DND-41 (cell line): ENCODE data around the gene ROCK2.

Source experiments
- EZH2 ChIP-seq: IDR thresholded peaks from 3 replicates; pipeline ENCODE4 v1.6.1; 2012; ENCODE audit warnings: borderline replicate concordance, low read depth, mild to moderate bottlenecking, moderate library complexity, low read length, inconsistent platforms; ENCODE audit not compliant: severe bottlenecking
- TF ChIP-seq, protein P1 (sequence below): IDR thresholded peaks from 2 replicates; pipeline ENCODE4 v1.5.1; 2012; ENCODE audit warnings: borderline replicate concordance, low read length, moderate library complexity, mild to moderate bottlenecking; ENCODE audit not compliant: poor library complexity, severe bottlenecking; ENCODE audit errors: extremely low read depth

DNA sequence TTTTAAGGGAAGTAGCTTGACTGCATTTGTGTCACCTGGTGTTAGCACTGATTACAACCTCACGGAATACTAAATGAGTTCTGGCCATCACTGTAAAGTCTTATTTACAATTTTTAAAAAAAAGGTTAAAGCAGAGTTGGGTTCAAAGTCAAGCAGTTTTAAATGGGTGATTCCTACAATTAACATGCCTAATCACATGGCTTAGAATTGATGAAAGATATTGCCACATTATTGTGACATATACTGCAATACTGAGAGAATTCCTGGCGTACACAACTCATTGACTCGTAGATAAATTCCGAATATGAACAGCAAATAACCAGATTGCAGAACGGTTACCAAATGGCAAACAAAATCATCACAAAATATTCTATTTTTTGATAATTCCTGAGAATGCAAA, 34.2 kb downstream of the ROCK2 start:
- TF ChIP-seq, protein P1, sequence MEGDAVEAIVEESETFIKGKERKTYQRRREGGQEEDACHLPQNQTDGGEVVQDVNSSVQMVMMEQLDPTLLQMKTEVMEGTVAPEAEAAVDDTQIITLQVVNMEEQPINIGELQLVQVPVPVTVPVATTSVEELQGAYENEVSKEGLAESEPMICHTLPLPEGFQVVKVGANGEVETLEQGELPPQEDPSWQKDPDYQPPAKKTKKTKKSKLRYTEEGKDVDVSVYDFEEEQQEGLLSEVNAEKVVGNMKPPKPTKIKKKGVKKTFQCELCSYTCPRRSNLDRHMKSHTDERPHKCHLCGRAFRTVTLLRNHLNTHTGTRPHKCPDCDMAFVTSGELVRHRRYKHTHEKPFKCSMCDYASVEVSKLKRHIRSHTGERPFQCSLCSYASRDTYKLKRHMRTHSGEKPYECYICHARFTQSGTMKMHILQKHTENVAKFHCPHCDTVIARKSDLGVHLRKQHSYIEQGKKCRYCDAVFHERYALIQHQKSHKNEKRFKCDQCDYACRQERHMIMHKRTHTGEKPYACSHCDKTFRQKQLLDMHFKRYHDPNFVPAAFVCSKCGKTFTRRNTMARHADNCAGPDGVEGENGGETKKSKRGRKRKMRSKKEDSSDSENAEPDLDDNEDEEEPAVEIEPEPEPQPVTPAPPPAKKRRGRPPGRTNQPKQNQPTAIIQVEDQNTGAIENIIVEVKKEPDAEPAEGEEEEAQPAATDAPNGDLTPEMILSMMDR: no peak
- TF ChIP-seq EZH2: no peak
